Neutrophil (primary cell): ENCODE results near the gene TRPM3.

Experiments
- H3K27ac ChIP-seq: fragments of 200-600 bp; sonication (generic); 2 replicates; pipeline ENCODE4 v1.5.1; 2016; ENCODE audit warnings: mild to moderate bottlenecking, moderate library complexity
- H3K27me3 ChIP-seq: fragments of 200-600 bp; sonication (generic); 2 replicates; pipeline ENCODE4 v1.6.0; 2016; ENCODE audit warnings: mild to moderate bottlenecking
- H3K36me3 ChIP-seq: fragments of 200-600 bp; sonication (generic); 2 replicates; pipeline ENCODE4 v1.5.1; 2017
- H3K4me1 ChIP-seq, 2 experiments: fragments of 200-600 bp in 1 of 2; sonication (generic) in 1 of 2; 1 replicate in 1 of 2; 2 replicates in 1 of 2; pipeline versions ENCODE4 v1.5.1 to v1.6.1; 2013 to 2016; ENCODE audit warnings: low read depth in 1 of 2, low read length in 1 of 2, mild to moderate bottlenecking in 1 of 2, moderate library complexity in 1 of 2; ENCODE audit not compliant: control insufficient read depth in 1 of 2, insufficient read depth in 1 of 2
- H3K4me3 ChIP-seq, 2 experiments: fragments of 200-600 bp in 1 of 2; sonication (generic) in 1 of 2; 1 replicate in 1 of 2; 2 replicates in 1 of 2; pipeline ENCODE4 v1.5.1; 2013 to 2016; ENCODE audit warnings: low read depth in 1 of 2, low read length in 1 of 2, mild to moderate bottlenecking in 1 of 2, moderate library complexity in 1 of 2
- H3K9me3 ChIP-seq: fragments of 200-600 bp; sonication (generic); 2 replicates; pipeline ENCODE4 v1.5.1; 2016
- TF ChIP-seq, protein P1 (sequence below): fragments of 200-600 bp; sonication (generic); IDR thresholded peaks from 2 replicates; pipeline ENCODE4 v1.5.1; 2016; ENCODE audit warnings: antibody characterized with exemption

TRPM3 gene

DNA sequence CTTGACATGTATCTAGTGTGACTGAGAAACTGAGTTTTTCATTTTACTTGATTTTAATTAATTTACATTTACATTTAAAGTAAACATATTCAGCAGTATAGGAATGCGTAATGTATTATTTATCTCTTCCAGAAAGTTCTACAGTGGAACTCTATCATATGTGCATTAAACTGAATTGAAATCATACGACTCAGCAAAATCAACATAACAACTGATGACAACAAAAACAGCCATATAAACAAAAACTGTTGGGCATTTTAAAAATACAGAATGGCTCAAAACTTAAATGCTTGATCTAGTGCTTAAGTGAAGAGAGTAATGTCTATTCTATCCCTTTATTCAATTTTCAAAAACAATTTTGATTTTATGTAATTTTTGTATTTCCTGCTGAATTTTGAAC is 134.4 kb downstream of the TRPM3 start:
- no peaks in the 10 kb centered on the region for H3K4me1 ChIP-seq
- no peaks in the 10 kb centered on the region for H3K36me3 ChIP-seq
- H3K27me3 ChIP-seq: no peaks in the 10 kb centered on the region
- H3K4me3 ChIP-seq: no peak overlapping the region
- no peaks in the 10 kb centered on the region for H3K9me3 ChIP-seq
- H3K27ac ChIP-seq: no peak overlapping the region
- TF ChIP-seq, protein P1, sequence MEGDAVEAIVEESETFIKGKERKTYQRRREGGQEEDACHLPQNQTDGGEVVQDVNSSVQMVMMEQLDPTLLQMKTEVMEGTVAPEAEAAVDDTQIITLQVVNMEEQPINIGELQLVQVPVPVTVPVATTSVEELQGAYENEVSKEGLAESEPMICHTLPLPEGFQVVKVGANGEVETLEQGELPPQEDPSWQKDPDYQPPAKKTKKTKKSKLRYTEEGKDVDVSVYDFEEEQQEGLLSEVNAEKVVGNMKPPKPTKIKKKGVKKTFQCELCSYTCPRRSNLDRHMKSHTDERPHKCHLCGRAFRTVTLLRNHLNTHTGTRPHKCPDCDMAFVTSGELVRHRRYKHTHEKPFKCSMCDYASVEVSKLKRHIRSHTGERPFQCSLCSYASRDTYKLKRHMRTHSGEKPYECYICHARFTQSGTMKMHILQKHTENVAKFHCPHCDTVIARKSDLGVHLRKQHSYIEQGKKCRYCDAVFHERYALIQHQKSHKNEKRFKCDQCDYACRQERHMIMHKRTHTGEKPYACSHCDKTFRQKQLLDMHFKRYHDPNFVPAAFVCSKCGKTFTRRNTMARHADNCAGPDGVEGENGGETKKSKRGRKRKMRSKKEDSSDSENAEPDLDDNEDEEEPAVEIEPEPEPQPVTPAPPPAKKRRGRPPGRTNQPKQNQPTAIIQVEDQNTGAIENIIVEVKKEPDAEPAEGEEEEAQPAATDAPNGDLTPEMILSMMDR: no peak

- H3K27me3 ChIP-seq: no peaks in the 10 kb centered on the region
- H3K36me3 ChIP-seq: no peaks in the 10 kb centered on the region
- no peak overlapping the region for H3K4me3 ChIP-seq
Measured at GRCh38 chr9:70983723-70984295, 137.6 kb downstream of the TRPM3 start.

DNA sequence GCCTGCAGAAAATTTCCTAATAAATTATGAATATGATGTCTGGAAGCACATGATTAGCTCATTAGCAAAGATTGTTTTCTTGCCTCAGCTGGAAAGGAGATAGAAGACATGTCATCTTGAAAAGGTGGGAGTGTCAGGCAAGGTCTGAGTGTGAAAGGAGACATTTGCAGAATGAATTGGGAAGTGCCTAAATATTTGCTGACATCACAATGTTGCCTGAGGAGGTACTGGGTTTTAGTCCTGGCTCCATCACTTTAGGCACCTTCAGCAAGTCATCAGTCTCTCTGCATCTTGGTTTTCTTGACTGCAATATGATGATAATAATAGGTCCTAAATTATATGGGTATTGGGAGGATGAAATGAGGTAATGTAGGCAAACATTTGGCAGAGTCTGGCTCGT is 140.1 kb downstream of the TRPM3 start:
- Histone ChIP-seq H3K9me3 (no peaks in the 10 kb centered on the region), H3K4me1 (no peaks in the 10 kb centered on the region), H3K4me3 (no peak overlapping the region), H3K27ac (no peak overlapping the region), H3K27me3 (no peaks in the 10 kb centered on the region), H3K36me3 (no peaks in the 10 kb centered on the region)
- TF ChIP-seq, protein P1: no peak

More at GRCh38 chr9:70983723-70984295, 137.6 kb downstream of the TRPM3 start:
- Histone ChIP-seq H3K4me1 (no peaks in the 10 kb centered on the region), H3K9me3 (no peaks in the 10 kb centered on the region), H3K27ac (no peak overlapping the region)
- TF ChIP-seq, protein P1: no peak

DNA sequence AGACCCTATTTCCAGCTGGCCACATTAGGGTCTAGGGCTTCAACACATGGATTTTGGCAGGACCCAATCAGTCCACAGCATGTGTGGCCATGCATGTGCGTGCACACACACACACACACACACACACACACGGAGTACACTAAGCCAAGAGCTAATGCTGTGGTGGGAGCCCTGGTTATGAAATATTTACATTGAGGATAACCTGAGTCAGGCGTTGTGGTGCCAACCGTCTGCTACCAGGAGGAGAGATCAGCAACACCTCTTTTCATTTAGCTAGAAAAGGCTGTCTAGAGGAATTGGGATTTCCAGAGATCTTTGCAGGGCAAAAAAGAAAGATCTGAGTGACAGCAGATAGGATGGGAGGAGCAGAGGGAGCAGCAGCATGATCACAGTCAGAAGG is 141.5 kb downstream of the TRPM3 start:
- no peaks in the 10 kb centered on the region for H3K4me1 ChIP-seq
- TF ChIP-seq, protein P1: no peak
- H3K4me3 ChIP-seq: no peak overlapping the region
- H3K9me3 ChIP-seq: no peaks in the 10 kb centered on the region
- no peaks in the 10 kb centered on the region for H3K36me3 ChIP-seq
- no peak overlapping the region for H3K27ac ChIP-seq
- no peaks in the 10 kb centered on the region for H3K27me3 ChIP-seq

- no peaks in the 10 kb centered on the region for H3K4me1 ChIP-seq
- TF ChIP-seq, protein P1: no peak
- H3K27ac ChIP-seq: no peak overlapping the region
- no peaks in the 10 kb centered on the region for H3K36me3 ChIP-seq
- H3K27me3 ChIP-seq: no peaks in the 10 kb centered on the region
- no peak overlapping the region for H3K4me3 ChIP-seq
- no peaks in the 10 kb centered on the region for H3K9me3 ChIP-seq
Measured at GRCh38 chr9:70978085-70978484, 143.3 kb downstream of the TRPM3 start.

DNA sequence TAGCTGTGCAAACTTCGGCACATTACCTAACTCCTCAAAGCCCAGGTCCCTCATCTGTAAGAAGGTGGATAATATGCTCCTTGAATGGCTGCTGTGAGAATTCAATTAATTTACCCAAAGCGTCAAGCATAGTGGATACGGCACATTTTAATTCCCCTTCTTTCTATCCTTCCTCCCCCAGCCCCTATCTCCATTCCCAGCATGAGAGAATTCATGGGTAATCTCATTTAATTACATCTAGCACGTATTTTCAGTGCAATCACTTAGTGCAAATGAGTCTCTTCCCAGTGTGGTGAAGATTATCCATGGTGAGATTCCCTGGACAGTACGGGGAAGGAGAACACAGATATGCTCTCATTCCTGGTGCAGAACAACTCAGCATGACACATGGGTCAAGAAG is 145.6 kb downstream of the TRPM3 start:
- H3K27me3 ChIP-seq: no peaks in the 10 kb centered on the region
- H3K4me1 ChIP-seq: no peaks in the 10 kb centered on the region
- no peak overlapping the region for H3K4me3 ChIP-seq
- no peak overlapping the region for H3K27ac ChIP-seq
- no peaks in the 10 kb centered on the region for H3K9me3 ChIP-seq
- H3K36me3 ChIP-seq: no peaks in the 10 kb centered on the region
- TF ChIP-seq, protein P1: no peak
